ENCODE results near the gene RETREG1. TPM values are rescaled to one million over a fixed set of nuclear protein-coding genes. Genes with fewer than 3 reads are reported as not detected.
A peak's percentile ranks its signal among the peaks of the same experiment; 100 is the strongest.

The RETREG1 gene
- total RNA-seq, 1 experiment from 2014 or later, result 5.1 TPM

GRCh38 chr5:16464664-16465543 is 151.9 kb downstream of the RETREG1 start:
- ChIA-PET POLR2A (ENCODE audit: low non-redundant PET) (no interaction called here), CTCF (interaction anchor here (0.7 kb wide), 1 partner anchor 9 kb away, joined by 5 read pairs; no protein-coding TSS in a partner anchor)
- Histone ChIP-seq H3K4me1 (ENCODE audit: insufficient read depth, low read length, poor library complexity, severe bottlenecking) (peaks cover 24% of the 10 kb centered on the region), H3K27ac (ENCODE audit: low read depth, low read length, poor library complexity, severe bottlenecking) (peak overlapping the region; percentile 90), H3K9me3 (ENCODE audit: low read depth, low read length, poor library complexity, severe bottlenecking) (no peaks in the 10 kb centered on the region), H3K27me3 (replicated peaks; ENCODE audit: insufficient read depth, low read depth, low read length, poor library complexity) (no peaks in the 10 kb centered on the region), H3K36me3 (ENCODE audit: insufficient read depth, low read length, poor library complexity, severe bottlenecking) (peaks cover 37% of the 10 kb centered on the region), H3K4me3 (ENCODE audit: low read depth, low read length, poor library complexity, severe bottlenecking) (peak overlapping the region; percentile 91)
- TF ChIP-seq EZH2 (IDR thresholded peaks at IDR 0.05; ENCODE audit: borderline replicate concordance, low read depth, low read length, poor library complexity, severe bottlenecking) (no peak), CTCF (conservative IDR thresholded peaks at IDR 0.05; ENCODE audit: low read depth, low read length) (no peak)
- no peak for DNase-seq (ENCODE audit: low spot score)
- intact Hi-C loops (cut with micrococcal nuclease; ENCODE audit: unreplicated experiment), result no loop called here
- TSS peak; percentile 75 for BruUV-seq (replicated peaks)

GRCh38 chr5:16464231-16464630 is 152.6 kb downstream of the RETREG1 start:
- Histone ChIP-seq H3K4me3 (ENCODE audit: low read depth, low read length, poor library complexity, severe bottlenecking) (peak overlapping the region; percentile 91), H3K27ac (ENCODE audit: low read depth, low read length, poor library complexity, severe bottlenecking) (no peak overlapping the region), H3K9me3 (ENCODE audit: low read depth, low read length, poor library complexity, severe bottlenecking) (no peaks in the 10 kb centered on the region), H3K36me3 (ENCODE audit: insufficient read depth, low read length, poor library complexity, severe bottlenecking) (peaks cover 43% of the 10 kb centered on the region), H3K27me3 (replicated peaks; ENCODE audit: insufficient read depth, low read depth, low read length, poor library complexity) (no peaks in the 10 kb centered on the region), H3K4me1 (ENCODE audit: insufficient read depth, low read length, poor library complexity, severe bottlenecking) (peaks cover 24% of the 10 kb centered on the region)
- ChIA-PET CTCF (no interaction called here), POLR2A (ENCODE audit: low non-redundant PET) (no interaction called here)
- no TSS peak for BruUV-seq (replicated peaks)
- DNase-seq (ENCODE audit: low spot score), result no peak
- intact Hi-C loops (cut with micrococcal nuclease; ENCODE audit: unreplicated experiment), result no loop called here
- TF ChIP-seq CTCF (conservative IDR thresholded peaks at IDR 0.05; ENCODE audit: low read depth, low read length) (no peak), EZH2 (IDR thresholded peaks at IDR 0.05; ENCODE audit: borderline replicate concordance, low read depth, low read length, poor library complexity, severe bottlenecking) (no peak)

- intact Hi-C loops (cut with micrococcal nuclease; ENCODE audit: unreplicated experiment), result no loop called here
- POLR2A ChIA-PET (ENCODE audit: low non-redundant PET), result no interaction called here
- H3K27me3 ChIP-seq (replicated peaks; ENCODE audit: insufficient read depth, low read depth, low read length, poor library complexity), result no peaks in the 10 kb centered on the region
- no peaks in the 10 kb centered on the region for H3K9me3 ChIP-seq (ENCODE audit: low read depth, low read length, poor library complexity, severe bottlenecking)
- DNase-seq (ENCODE audit: low spot score), result no peak
- peaks cover 60% of the 10 kb centered on the region for H3K36me3 ChIP-seq (ENCODE audit: insufficient read depth, low read length, poor library complexity, severe bottlenecking)
- CTCF ChIA-PET, result no interaction called here
- H3K4me3 ChIP-seq (ENCODE audit: low read depth, low read length, poor library complexity, severe bottlenecking), result no peak overlapping the region
- H3K27ac ChIP-seq (ENCODE audit: low read depth, low read length, poor library complexity, severe bottlenecking), result no peak overlapping the region
- peaks cover 15% of the 10 kb centered on the region for H3K4me1 ChIP-seq (ENCODE audit: insufficient read depth, low read length, poor library complexity, severe bottlenecking)
- TF ChIP-seq CTCF (conservative IDR thresholded peaks at IDR 0.05; ENCODE audit: low read depth, low read length) (no peak), EZH2 (IDR thresholded peaks at IDR 0.05; ENCODE audit: borderline replicate concordance, low read depth, low read length, poor library complexity, severe bottlenecking) (no peak)
- no TSS peak for BruUV-seq (replicated peaks)
Observed at GRCh38 chr5:16461782-16462181, 155.0 kb downstream of the RETREG1 start.
